ENCODE data around the gene AFF3. TPM values are rescaled to one million over a fixed set of nuclear protein-coding genes. Genes with fewer than 3 reads are reported as not detected.

AFF3 gene
- total and polyA plus RNA-seq, 8 donors = 1.4 to 78.8 (median 14.7) TPM

- TF ChIP-seq POLR2A (IDR thresholded peaks at IDR 0.05) = no peak
- no peak for TF ChIP-seq POLR2AphosphoS5 (IDR thresholded peaks at IDR 0.05)
- TF ChIP-seq, protein P1, sequence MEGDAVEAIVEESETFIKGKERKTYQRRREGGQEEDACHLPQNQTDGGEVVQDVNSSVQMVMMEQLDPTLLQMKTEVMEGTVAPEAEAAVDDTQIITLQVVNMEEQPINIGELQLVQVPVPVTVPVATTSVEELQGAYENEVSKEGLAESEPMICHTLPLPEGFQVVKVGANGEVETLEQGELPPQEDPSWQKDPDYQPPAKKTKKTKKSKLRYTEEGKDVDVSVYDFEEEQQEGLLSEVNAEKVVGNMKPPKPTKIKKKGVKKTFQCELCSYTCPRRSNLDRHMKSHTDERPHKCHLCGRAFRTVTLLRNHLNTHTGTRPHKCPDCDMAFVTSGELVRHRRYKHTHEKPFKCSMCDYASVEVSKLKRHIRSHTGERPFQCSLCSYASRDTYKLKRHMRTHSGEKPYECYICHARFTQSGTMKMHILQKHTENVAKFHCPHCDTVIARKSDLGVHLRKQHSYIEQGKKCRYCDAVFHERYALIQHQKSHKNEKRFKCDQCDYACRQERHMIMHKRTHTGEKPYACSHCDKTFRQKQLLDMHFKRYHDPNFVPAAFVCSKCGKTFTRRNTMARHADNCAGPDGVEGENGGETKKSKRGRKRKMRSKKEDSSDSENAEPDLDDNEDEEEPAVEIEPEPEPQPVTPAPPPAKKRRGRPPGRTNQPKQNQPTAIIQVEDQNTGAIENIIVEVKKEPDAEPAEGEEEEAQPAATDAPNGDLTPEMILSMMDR (IDR thresholded peaks at IDR 0.05) = no peak
- TF ChIP-seq EP300 (IDR thresholded peaks at IDR 0.05) = no peak
- intact Hi-C loops (cut with DNase I; ENCODE audit: low total_unique reads) = no loop called here
Measured at GRCh38 chr2:99877963-99878362, 264.4 kb downstream of the AFF3 start.

GRCh38 chr2:99876956-99877355 is 265.4 kb downstream of the AFF3 start:
- TF ChIP-seq, protein P1 (IDR thresholded peaks at IDR 0.05) = no peak
- H3K36me3 ChIP-seq = peaks cover 0 to 3% (median 0%) of the 10 kb centered on the region in 4 donors

More at GRCh38 chr2:99877963-99878362, 264.4 kb downstream of the AFF3 start:
- Histone ChIP-seq H3K4me3 (no peak overlapping the region), H3K4me1 (peaks cover 6 to 22% (median 11%) of the 10 kb centered on the region in 4 donors), H3K9me3 (no peaks in the 10 kb centered on the region), H3K27me3 (no peaks in the 10 kb centered on the region), H3K36me3 (peaks cover 0 to 3% (median 0%) of the 10 kb centered on the region in 4 donors), H3K27ac (no peak overlapping the region)
- no peak for DNase-seq
- WGBS, 5 donors = 75 to 89% (median 88%) methylated on average over 4 of the region's 4 CpGs

DNA sequence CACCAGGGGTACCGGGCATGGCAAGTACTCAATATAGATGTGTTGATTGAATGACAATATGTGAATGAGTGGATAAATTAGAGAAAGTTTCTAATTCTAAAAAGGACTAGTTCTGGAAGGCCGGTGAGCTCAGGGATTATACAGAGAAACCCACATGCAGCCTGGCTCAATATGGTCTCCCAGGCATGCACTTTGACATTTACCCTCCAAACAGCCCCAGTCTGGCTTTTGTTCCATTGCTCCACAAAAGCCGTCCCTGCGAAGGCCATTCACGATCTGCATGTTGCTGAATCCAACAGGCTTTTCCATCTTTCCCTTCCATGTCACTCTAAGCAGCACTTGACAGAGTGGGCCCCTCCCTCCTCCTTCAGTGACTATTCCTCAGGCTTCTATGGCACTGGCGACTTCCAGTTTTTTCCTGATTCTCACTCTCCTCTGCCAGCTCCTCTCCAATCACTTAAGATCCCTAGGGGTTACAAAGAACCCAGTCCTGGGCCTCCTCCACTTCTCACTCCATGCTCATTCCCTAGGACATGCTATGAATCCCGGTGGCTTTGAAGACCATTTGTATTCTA is 266.7 kb downstream of the AFF3 start:
- Histone ChIP-seq H3K27me3 (no peaks in the 10 kb centered on the region), H3K27ac (no peak overlapping the region), H3K4me1 (peaks cover 0 to 6% (median 0%) of the 10 kb centered on the region in 4 donors), H3K9me3 (no peaks in the 10 kb centered on the region), H3K36me3 (peaks cover 0 to 3% (median 0%) of the 10 kb centered on the region in 4 donors), H3K4me3 (no peak overlapping the region)
- DNase-seq = no peak
- intact Hi-C loops (cut with DNase I; ENCODE audit: low total_unique reads) = no loop called here
- 93 to 98% (median 95%) methylated on average over 7 of the region's 7 CpGs for WGBS, 5 donors
- TF ChIP-seq POLR2AphosphoS5 (IDR thresholded peaks at IDR 0.05) (no peak), POLR2A (IDR thresholded peaks at IDR 0.05) (no peak), EP300 (IDR thresholded peaks at IDR 0.05) (no peak)
- TF ChIP-seq, protein P1 (IDR thresholded peaks at IDR 0.05) = no peak

More at GRCh38 chr2:99876956-99877355, 265.4 kb downstream of the AFF3 start:
- Histone ChIP-seq H3K27me3 (no peaks in the 10 kb centered on the region), H3K4me1 (peaks cover 1 to 12% (median 5%) of the 10 kb centered on the region in 4 donors), H3K9me3 (no peaks in the 10 kb centered on the region), H3K4me3 (no peak overlapping the region), H3K27ac (no peak overlapping the region)
- intact Hi-C loops (cut with DNase I; ENCODE audit: low total_unique reads) = no loop called here
- DNase-seq = no peak
- 87 to 97% (median 93%) methylated on average over 3 of the region's 3 CpGs for WGBS, 5 donors

DNA sequence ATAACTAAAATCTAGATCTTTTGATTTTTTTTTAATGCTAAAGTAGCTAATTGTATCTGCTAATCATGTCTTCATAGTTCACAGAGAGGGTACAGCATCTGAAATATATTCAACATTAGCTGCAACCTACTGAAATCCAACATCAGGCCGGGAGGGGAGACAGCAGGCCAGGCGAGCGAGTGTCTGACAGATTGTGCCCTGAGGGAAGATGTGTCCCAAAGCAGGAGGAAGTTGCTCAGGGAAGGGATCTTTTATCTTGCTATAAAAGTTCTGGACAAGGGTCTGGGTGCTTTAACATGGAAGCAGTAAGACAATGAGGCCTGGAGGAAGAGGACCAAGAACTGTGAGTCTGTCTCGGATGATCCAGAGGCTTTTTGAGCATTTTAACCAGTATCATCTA is 274.1 kb downstream of the AFF3 start:
- TF ChIP-seq, protein P1 (IDR thresholded peaks at IDR 0.05) = no peak
- TF ChIP-seq EP300 (IDR thresholded peaks at IDR 0.05) = no peak
- TF ChIP-seq POLR2AphosphoS5 (IDR thresholded peaks at IDR 0.05) = no peak
- TF ChIP-seq POLR2A (IDR thresholded peaks at IDR 0.05) = no peak
- H3K4me3 ChIP-seq = no peak overlapping the region

More for the DNA sequence above, 274.1 kb downstream of the AFF3 start:
- WGBS, 5 donors = 92 to 95% (median 94%) methylated on average over 4 of the region's 4 CpGs
- H3K27me3 ChIP-seq = no peaks in the 10 kb centered on the region
- no peaks in the 10 kb centered on the region for H3K9me3 ChIP-seq
- H3K4me1 ChIP-seq = peaks cover 4 to 14% (median 12%) of the 10 kb centered on the region in 4 donors
- H3K27ac ChIP-seq = no peak overlapping the region
- no peak for DNase-seq
- intact Hi-C loops (cut with DNase I; ENCODE audit: low total_unique reads) = no loop called here
- H3K36me3 ChIP-seq = no peaks in the 10 kb centered on the region

Measured in stomach (tissue), 9 donors.